ENCODE results near the gene OGFOD2.

DNA sequence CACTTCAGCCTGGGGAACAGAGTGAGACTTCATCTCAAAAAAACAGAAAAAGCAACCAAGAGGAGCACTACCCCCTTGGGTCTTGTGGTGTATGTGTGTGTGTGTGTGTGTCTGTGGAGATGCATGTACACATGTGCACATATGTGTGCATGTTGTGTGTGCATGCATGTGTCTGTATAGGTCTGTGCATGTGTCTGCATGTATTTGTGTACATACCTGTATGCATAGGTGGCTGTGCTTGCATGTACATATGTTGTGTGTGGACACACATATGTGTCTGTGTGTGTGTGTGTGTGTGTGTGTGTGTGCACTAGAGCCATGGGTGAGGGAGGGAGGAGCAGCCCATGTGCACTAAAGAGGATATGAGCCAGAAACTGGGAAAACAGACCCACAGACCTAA lies 54.5 kb downstream of the OGFOD2 start:
- TF ChIP-seq POLR2AphosphoS5 (IDR thresholded peaks at IDR 0.05; ENCODE audit: low read depth, low read length) (no peak), SIN3A (IDR thresholded peaks at IDR 0.05; ENCODE audit: borderline replicate concordance, insufficient read depth, low read length) (no peak), TAF1 (IDR thresholded peaks at IDR 0.05; ENCODE audit: borderline replicate concordance, insufficient read depth, low read length) (no peak), FOXP2 (optimal IDR thresholded peaks at IDR 0.05; ENCODE audit: borderline replicate concordance, extremely low read depth, extremely low read length, insufficient read depth) (no peak)
- TF ChIP-seq, protein P1, sequence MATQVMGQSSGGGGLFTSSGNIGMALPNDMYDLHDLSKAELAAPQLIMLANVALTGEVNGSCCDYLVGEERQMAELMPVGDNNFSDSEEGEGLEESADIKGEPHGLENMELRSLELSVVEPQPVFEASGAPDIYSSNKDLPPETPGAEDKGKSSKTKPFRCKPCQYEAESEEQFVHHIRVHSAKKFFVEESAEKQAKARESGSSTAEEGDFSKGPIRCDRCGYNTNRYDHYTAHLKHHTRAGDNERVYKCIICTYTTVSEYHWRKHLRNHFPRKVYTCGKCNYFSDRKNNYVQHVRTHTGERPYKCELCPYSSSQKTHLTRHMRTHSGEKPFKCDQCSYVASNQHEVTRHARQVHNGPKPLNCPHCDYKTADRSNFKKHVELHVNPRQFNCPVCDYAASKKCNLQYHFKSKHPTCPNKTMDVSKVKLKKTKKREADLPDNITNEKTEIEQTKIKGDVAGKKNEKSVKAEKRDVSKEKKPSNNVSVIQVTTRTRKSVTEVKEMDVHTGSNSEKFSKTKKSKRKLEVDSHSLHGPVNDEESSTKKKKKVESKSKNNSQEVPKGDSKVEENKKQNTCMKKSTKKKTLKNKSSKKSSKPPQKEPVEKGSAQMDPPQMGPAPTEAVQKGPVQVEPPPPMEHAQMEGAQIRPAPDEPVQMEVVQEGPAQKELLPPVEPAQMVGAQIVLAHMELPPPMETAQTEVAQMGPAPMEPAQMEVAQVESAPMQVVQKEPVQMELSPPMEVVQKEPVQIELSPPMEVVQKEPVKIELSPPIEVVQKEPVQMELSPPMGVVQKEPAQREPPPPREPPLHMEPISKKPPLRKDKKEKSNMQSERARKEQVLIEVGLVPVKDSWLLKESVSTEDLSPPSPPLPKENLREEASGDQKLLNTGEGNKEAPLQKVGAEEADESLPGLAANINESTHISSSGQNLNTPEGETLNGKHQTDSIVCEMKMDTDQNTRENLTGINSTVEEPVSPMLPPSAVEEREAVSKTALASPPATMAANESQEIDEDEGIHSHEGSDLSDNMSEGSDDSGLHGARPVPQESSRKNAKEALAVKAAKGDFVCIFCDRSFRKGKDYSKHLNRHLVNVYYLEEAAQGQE (IDR thresholded peaks at IDR 0.05; ENCODE audit: insufficient read depth in 1 of 2, low read depth in 2 of 2, low read length in 2 of 2): no peak

Data from PFSK-1 (cell line).